ENCODE data around the gene KIAA1328. TPM values are rescaled to one million over a fixed set of nuclear protein-coding genes. Genes with fewer than 3 reads are reported as not detected.

The KIAA1328 gene
- total RNA-seq, 4 donors from 2014 or later, result 21.2 to 26.6 (median 24.8) TPM

DNA sequence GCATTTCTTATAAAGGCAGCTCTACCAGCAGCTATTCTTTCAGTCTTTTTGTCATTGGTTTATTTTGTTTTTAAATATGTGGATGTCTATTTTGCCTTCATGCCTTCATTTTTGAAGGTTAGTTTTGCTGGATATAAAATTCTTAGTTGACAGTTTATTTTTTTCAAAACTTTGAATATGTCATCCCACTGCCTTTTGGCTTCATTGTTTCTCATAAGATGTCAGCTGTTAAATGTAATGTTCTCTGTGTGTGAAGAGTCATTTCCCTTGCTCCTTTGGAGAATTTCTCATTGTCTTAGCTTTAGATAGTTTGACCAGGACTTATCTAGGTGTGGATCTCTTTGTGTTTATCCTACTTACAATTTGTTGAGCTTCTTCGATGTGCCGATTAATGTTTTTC, 213.5 kb downstream of the KIAA1328 start:
- intact Hi-C loops (cut with DNase I), result no loop called here
- WGBS, 2 donors, result 97 to 99% methylated on average over 2 of the region's 2 CpGs
- Histone ChIP-seq H3K4me1 (no peaks in the 10 kb centered on the region), H3K27me3 (no peaks in the 10 kb centered on the region), H3K4me3 (replicated peaks in 1 of 3) (no peak overlapping the region), H3K36me3 (no peaks in the 10 kb centered on the region), H3K9me3 (no peaks in the 10 kb centered on the region), H3K27ac (no peak overlapping the region)
- no peak for DNase-seq
- TF ChIP-seq, protein P1, sequence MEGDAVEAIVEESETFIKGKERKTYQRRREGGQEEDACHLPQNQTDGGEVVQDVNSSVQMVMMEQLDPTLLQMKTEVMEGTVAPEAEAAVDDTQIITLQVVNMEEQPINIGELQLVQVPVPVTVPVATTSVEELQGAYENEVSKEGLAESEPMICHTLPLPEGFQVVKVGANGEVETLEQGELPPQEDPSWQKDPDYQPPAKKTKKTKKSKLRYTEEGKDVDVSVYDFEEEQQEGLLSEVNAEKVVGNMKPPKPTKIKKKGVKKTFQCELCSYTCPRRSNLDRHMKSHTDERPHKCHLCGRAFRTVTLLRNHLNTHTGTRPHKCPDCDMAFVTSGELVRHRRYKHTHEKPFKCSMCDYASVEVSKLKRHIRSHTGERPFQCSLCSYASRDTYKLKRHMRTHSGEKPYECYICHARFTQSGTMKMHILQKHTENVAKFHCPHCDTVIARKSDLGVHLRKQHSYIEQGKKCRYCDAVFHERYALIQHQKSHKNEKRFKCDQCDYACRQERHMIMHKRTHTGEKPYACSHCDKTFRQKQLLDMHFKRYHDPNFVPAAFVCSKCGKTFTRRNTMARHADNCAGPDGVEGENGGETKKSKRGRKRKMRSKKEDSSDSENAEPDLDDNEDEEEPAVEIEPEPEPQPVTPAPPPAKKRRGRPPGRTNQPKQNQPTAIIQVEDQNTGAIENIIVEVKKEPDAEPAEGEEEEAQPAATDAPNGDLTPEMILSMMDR (IDR thresholded peaks at IDR 0.05), result no peak
- no peak for TF ChIP-seq POLR2A (IDR thresholded peaks at IDR 0.05)

DNA sequence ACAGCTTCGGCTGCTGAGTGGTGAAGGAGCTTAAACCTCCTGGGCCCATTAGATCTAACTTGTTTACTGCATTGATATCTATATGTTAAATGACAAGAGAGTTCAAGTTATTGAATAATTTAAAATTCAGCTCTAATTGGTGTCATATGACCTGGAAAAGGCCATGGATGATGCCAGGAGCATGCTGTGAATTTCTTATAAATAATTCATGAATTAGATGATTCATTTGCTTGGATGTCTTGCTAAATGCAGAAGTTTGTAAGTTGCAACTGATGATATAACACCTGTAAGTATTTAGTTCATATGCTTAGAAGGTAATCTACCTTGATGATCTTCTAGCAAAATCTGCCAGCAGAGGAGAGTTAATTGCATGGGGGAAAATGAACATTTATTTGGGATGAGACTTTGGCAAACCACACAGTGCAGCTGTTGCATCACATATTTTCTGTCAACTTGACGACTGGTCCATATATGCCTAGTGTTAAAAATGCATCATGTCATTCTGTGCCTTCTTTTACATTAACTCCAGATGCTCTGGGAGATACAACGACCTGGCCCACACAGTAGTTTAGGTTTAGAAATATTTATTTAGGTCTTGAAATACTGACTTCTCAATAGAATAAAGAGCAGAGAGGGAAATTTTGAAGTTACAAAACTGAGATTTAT, 226.3 kb downstream of the KIAA1328 start:
- H3K36me3 ChIP-seq, result no peaks in the 10 kb centered on the region
- WGBS, 2 donors, result 87 to 89% methylated on average over 3 of the region's 3 CpGs
- no peak overlapping the region for H3K4me3 ChIP-seq (replicated peaks in 1 of 3)
- intact Hi-C loops (cut with DNase I), result no loop called here
- no peaks in the 10 kb centered on the region for H3K27me3 ChIP-seq
- TF ChIP-seq, protein P1 (IDR thresholded peaks at IDR 0.05), result no peak
- TF ChIP-seq POLR2A (IDR thresholded peaks at IDR 0.05), result no peak
- DNase-seq, result no peak
- H3K27ac ChIP-seq, result no peak overlapping the region
- H3K4me1 ChIP-seq, result no peaks in the 10 kb centered on the region
- H3K9me3 ChIP-seq, result no peaks in the 10 kb centered on the region

DNA sequence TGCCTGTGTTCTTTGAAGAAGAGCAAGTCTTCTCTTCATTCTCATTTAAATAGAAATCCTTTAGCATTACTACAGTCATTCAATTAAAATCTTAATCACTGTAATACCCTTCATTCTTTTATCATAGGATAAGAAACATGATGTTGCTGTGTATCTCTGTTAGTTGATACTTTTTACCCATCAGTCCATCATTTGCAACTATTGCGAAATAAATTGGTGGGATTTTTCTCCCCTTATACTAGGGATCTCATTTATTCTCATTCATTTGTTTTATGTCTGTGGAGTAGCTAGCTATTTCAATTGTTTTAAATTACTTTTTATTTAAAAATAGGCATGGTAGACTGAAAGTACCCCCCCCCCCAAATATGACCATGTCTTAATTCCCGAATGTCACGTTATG, 235.3 kb downstream of the KIAA1328 start:
- 94 to 95% methylated on average over 3 of the region's 3 CpGs for WGBS, 2 donors
- Histone ChIP-seq H3K27me3 (no peaks in the 10 kb centered on the region), H3K36me3 (no peaks in the 10 kb centered on the region), H3K4me1 (no peaks in the 10 kb centered on the region), H3K9me3 (no peaks in the 10 kb centered on the region), H3K27ac (no peak overlapping the region), H3K4me3 (replicated peaks in 1 of 3) (no peak overlapping the region)
- intact Hi-C loops (cut with DNase I), result no loop called here
- TF ChIP-seq, protein P1 (IDR thresholded peaks at IDR 0.05), result no peak
- TF ChIP-seq POLR2A (IDR thresholded peaks at IDR 0.05), result no peak
- DNase-seq, result no peak

DNA sequence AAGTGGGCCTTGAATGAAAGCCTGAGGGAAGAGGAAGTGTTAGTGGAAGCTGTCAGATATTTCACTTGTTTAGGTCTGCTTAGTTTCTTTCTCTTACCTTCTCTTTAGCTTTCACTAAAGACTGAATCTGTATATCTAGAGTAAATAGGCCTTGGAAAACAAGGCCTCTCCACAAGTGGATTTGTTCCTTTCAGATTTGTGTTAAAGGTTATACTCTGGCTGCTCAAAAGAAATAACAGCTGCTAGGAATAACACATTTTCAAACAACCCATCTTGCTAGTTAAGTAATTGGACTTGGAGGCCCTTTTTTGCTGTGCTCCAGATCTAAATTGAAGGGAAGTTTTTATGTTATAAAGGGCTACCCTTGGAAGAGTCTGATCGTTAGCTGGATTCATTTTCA, 236.3 kb downstream of the KIAA1328 start:
- Histone ChIP-seq H3K4me1 (no peaks in the 10 kb centered on the region), H3K27me3 (no peaks in the 10 kb centered on the region), H3K9me3 (no peaks in the 10 kb centered on the region), H3K27ac (no peak overlapping the region), H3K4me3 (replicated peaks in 1 of 3) (no peak overlapping the region), H3K36me3 (no peaks in the 10 kb centered on the region)
- no peak for DNase-seq
- TF ChIP-seq, protein P1 (IDR thresholded peaks at IDR 0.05), result no peak
- no peak for TF ChIP-seq POLR2A (IDR thresholded peaks at IDR 0.05)
- intact Hi-C loops (cut with DNase I), result no loop called here
- WGBS, 2 donors, result 77 to 82% methylated on average over 1 of the region's 1 CpG

DNA sequence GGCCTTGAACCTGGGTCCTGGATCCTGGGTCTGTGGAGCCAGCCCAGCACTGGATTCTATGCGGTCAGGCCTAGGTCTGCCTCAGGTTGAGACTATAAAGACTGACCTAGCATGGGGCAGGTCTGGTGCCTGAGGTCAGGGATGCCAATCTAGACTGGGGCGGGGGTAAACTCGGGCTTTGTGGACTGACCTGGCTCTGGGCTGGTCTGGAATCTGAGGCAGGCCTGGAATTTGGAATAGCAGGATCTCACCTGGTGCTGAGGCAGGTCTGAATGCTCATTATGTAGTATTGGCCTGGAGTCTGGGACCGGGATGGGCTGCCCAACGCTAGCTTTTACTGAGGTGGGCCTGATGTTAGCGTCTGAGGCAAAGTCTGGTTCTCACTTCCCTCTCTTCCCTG, 256.0 kb downstream of the KIAA1328 start:
- no peaks in the 10 kb centered on the region for H3K36me3 ChIP-seq
- intact Hi-C loops (cut with DNase I), result no loop called here
- DNase-seq, result no peak
- no peak overlapping the region for H3K27ac ChIP-seq
- WGBS, 2 donors, result 73 to 90% methylated on average over 5 to 6 of the region's 6 CpGs
- H3K4me1 ChIP-seq, result no peaks in the 10 kb centered on the region
- H3K9me3 ChIP-seq, result no peaks in the 10 kb centered on the region
- TF ChIP-seq, protein P1 (IDR thresholded peaks at IDR 0.05), result no peak
- no peak for TF ChIP-seq POLR2A (IDR thresholded peaks at IDR 0.05)
- no peaks in the 10 kb centered on the region for H3K27me3 ChIP-seq
- no peak overlapping the region for H3K4me3 ChIP-seq (replicated peaks in 1 of 3)
